Chondrocyte (in vitro differentiated cells): Measurements from ENCODE around the gene NANOGP8. TPM values are rescaled to one million over a fixed set of nuclear protein-coding genes. Genes with fewer than 3 reads are reported as not detected.

Source experiments
- DNase-seq: peaks from one replicate; pipeline ENCODE4 v3.0.0; 2021; ENCODE audit warnings: mixed read lengths, low spot score
- H3K27ac Mint-ChIP-seq: one replicate; pipeline ENCODE4 v1.8.0; 2021; ENCODE audit warnings: mild to moderate bottlenecking, moderate library complexity, mixed read lengths; ENCODE audit not compliant: unreplicated experiment
- H3K27me3 Mint-ChIP-seq: 2 replicates; pipeline ENCODE4 v1.8.0; 2021; ENCODE audit warnings: low read depth, mixed read lengths
- H3K36me3 Mint-ChIP-seq: 2 replicates; pipeline ENCODE4 v1.8.0; 2021; ENCODE audit warnings: low read depth, mixed read lengths
- H3K4me1 Mint-ChIP-seq: 2 replicates; pipeline ENCODE4 v1.8.0; 2021; ENCODE audit warnings: low read depth, mild to moderate bottlenecking, mixed read lengths
- H3K4me3 Mint-ChIP-seq: one replicate; pipeline ENCODE4 v1.8.0; 2021; ENCODE audit warnings: mild to moderate bottlenecking, moderate library complexity, mixed read lengths; ENCODE audit not compliant: unreplicated experiment
- H3K9me3 Mint-ChIP-seq: 2 replicates; pipeline ENCODE4 v1.8.0; 2021; ENCODE audit warnings: low read depth, mixed read lengths
- total RNA-seq: library from RNA; stranded (reverse); gene quantifications from 3 replicates; pipeline ENCODE4 v1.2.1, GENCODE V29; 2021
- TF ChIP-seq, protein P1 (sequence below): fragments of 200-600 bp; sonication (generic); IDR thresholded peaks from 2 replicates; pipeline ENCODE4 v1.5.0; 2021; ENCODE audit warnings: antibody characterized with exemption, mild to moderate bottlenecking, moderate library complexity

The NANOGP8 gene
- total RNA-seq, 1 donor from 2014 or later = not detected

- TF ChIP-seq, protein P1, sequence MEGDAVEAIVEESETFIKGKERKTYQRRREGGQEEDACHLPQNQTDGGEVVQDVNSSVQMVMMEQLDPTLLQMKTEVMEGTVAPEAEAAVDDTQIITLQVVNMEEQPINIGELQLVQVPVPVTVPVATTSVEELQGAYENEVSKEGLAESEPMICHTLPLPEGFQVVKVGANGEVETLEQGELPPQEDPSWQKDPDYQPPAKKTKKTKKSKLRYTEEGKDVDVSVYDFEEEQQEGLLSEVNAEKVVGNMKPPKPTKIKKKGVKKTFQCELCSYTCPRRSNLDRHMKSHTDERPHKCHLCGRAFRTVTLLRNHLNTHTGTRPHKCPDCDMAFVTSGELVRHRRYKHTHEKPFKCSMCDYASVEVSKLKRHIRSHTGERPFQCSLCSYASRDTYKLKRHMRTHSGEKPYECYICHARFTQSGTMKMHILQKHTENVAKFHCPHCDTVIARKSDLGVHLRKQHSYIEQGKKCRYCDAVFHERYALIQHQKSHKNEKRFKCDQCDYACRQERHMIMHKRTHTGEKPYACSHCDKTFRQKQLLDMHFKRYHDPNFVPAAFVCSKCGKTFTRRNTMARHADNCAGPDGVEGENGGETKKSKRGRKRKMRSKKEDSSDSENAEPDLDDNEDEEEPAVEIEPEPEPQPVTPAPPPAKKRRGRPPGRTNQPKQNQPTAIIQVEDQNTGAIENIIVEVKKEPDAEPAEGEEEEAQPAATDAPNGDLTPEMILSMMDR = peak; percentile 97
- H3K4me1 Mint-ChIP-seq = peaks cover 9% of the 10 kb centered on the region
- H3K36me3 Mint-ChIP-seq = no peaks in the 10 kb centered on the region
- DNase-seq = no peak
- H3K9me3 Mint-ChIP-seq = no peaks in the 10 kb centered on the region
- no peaks in the 10 kb centered on the region for H3K27me3 Mint-ChIP-seq
- no peak overlapping the region for H3K27ac Mint-ChIP-seq
- no peak overlapping the region for H3K4me3 Mint-ChIP-seq
These were observed 6.7 kb downstream of the NANOGP8 start for GRCh38 chr15:35078221-35078915.

DNA sequence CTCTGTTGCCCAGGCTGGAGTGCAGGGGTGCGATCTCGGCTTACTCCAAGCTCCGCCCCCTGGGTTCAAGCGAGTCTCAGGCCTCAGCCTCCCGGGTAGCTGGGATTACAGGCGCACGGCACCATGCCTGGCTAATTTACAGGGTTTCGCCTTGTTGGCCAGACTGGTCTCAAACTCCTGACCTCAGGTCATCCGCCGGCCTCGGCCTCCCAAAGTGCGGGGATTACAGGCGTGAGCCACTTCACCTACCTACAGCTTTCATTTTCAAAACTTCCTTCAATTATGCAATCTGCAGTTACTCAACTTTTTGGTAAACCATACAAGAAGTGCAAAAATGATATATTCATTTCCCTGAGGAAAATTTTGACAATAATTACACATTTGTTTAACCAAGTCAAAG is 14.0 kb downstream of the NANOGP8 start:
- no peaks in the 10 kb centered on the region for H3K36me3 Mint-ChIP-seq
- DNase-seq = no peak
- H3K4me1 Mint-ChIP-seq = no peaks in the 10 kb centered on the region
- no peaks in the 10 kb centered on the region for H3K27me3 Mint-ChIP-seq
- H3K27ac Mint-ChIP-seq = no peak overlapping the region
- TF ChIP-seq, protein P1 = no peak
- H3K9me3 Mint-ChIP-seq = no peaks in the 10 kb centered on the region
- no peak overlapping the region for H3K4me3 Mint-ChIP-seq

DNA sequence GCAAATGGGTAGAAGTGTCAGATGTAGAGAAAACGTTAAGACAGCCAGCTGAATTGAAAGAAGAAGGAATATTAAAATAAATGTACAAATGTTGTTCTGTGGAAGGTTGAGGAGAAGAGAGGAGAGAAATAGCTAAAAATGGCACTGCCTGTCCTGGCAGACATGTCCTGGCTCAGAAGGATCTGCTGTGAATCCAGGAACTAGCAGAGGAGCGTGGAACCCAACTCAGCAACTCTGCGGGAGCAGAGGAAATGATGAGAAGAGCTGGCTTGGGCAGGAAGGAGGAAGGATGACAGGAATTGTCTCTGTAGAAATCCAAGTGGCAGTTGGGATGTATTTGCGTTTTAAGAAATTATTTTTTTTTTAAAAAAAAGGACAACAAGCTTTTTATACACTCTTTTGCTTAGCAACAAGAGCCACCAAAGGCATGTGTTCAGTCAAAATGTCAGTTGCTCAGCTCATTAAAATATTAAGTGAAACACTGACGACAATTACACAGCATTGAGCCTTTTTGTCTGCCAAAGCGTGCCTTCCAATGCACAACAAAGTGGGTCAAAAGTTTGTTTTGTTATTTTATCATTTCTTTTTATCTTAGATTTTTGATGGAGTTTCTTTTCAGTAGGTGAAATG is 16.1 kb downstream of the NANOGP8 start:
- Mint-ChIP-seq H3K27me3 (no peaks in the 10 kb centered on the region), H3K4me1 (no peaks in the 10 kb centered on the region), H3K4me3 (no peak overlapping the region), H3K36me3 (no peaks in the 10 kb centered on the region), H3K9me3 (no peaks in the 10 kb centered on the region), H3K27ac (no peak overlapping the region)
- TF ChIP-seq, protein P1 = no peak
- no peak for DNase-seq

- DNase-seq = no peak
- no peaks in the 10 kb centered on the region for H3K36me3 Mint-ChIP-seq
- H3K4me1 Mint-ChIP-seq = no peaks in the 10 kb centered on the region
- TF ChIP-seq, protein P1 = no peak
- H3K9me3 Mint-ChIP-seq = no peaks in the 10 kb centered on the region
- no peak overlapping the region for H3K4me3 Mint-ChIP-seq
- no peaks in the 10 kb centered on the region for H3K27me3 Mint-ChIP-seq
- H3K27ac Mint-ChIP-seq = no peak overlapping the region
These were observed 17.4 kb downstream of the NANOGP8 start for GRCh38 chr15:35067496-35068347.

DNA sequence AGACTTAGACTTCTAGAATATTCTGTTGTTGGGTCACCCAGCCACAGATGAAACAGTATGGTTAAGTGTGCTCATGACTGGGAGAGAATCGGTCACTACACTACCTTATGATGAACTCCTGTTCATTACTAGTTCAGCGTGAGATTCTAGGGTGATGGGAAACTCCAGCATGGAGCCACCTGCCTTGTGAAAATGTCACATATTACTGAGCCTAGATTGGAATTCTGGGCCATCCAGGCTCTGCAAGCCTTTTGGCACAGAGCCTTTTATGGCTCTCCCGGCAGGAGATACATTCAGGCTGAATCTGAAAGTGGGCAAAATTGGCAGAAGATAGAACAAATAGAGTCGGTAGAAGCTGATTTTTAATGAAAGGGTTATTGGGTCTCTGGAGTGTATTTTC is 19.0 kb downstream of the NANOGP8 start:
- TF ChIP-seq, protein P1 = no peak
- H3K36me3 Mint-ChIP-seq = no peaks in the 10 kb centered on the region
- no peaks in the 10 kb centered on the region for H3K27me3 Mint-ChIP-seq
- no peaks in the 10 kb centered on the region for H3K9me3 Mint-ChIP-seq
- no peak for DNase-seq
- no peak overlapping the region for H3K4me3 Mint-ChIP-seq
- H3K4me1 Mint-ChIP-seq = no peaks in the 10 kb centered on the region
- no peak overlapping the region for H3K27ac Mint-ChIP-seq
